GM12878 (cell line): ENCODE measurements around the gene TRIM39. TPM values are rescaled to one million over a fixed set of nuclear protein-coding genes. Genes with fewer than 3 reads are reported as not detected.

Source experiments
- ATAC-seq: fragments of 200-7000 bp; cut with Tn5 transposase; 3 replicates; pipeline ENCODE4 v1.9.1; 2020; ENCODE audit warnings: mild to moderate bottlenecking, moderate library complexity
- BruUV-seq: library from RNA; stranded (reverse); fragments of 400-500 nt; replicated peaks from 2 replicates; lab custom pipeline; 2021; lab: Mats Ljungman, UMichigan
- CTCF ChIA-PET: fragments of 300-600 bp; sonication (Branson Sonifier 250); formaldehyde crosslinking; extraction: SDS; loops from one replicate; lab custom pipeline; 2021; ENCODE audit warnings: inconsistent platforms; lab: Yijun Ruan, JAX
- POLR2A ChIA-PET: fragments of 350-600 bp; formaldehyde crosslinking; extraction: SDS; loops from one replicate; lab custom pipeline; 2021; ENCODE audit warnings: inconsistent platforms; lab: Charles Lee
- RAD21 ChIA-PET: fragments of 300-600 bp; sonication (Branson Sonifier 250); formaldehyde crosslinking; loops from one replicate; lab custom pipeline; 2023; ENCODE audit warnings: antibody characterized with exemption; ENCODE audit not compliant: unreplicated experiment; lab: Charles Lee
- SMC1A ChIA-PET: fragments of 300-600 bp; sonication (Branson Sonifier 250); formaldehyde crosslinking; loops from one replicate; lab custom pipeline; 2023; ENCODE audit not compliant: unreplicated experiment, uncharacterized antibody; lab: Charles Lee
- DNase-seq: peaks from one replicate; pipeline ENCODE4 v3.0.0-alpha.2; 2011; ENCODE audit warnings: low read depth, low spot score
- FAIRE-seq: peaks from 3 replicates; lab custom pipeline; 2011; peaks lifted over from hg19 to GRCh38; lab: Jason Lieb, UNC
- H2AFZ ChIP-seq: 2 replicates; pipeline ENCODE4 v1.6.0; 2011; ENCODE audit warnings: low read depth, low read length, control low read depth; ENCODE audit not compliant: control insufficient read depth
- H3K27ac ChIP-seq: 2 replicates; pipeline ENCODE4 v1.5.1; 2011; ENCODE audit warnings: control low read depth; ENCODE audit not compliant: control insufficient read depth, insufficient read depth
- H3K27me3 ChIP-seq, 2 experiments: replicated peaks in 1 of 2; 2 replicates each; pipeline versions ENCODE4 v1.6.0 to v1.6.1; 2011; ENCODE audit warnings: low read length in 1 of 2; ENCODE audit not compliant: control insufficient read depth in 2 of 2, insufficient read depth in 2 of 2
- H3K36me3 ChIP-seq, 2 experiments: 2 replicates each; pipeline ENCODE4 v1.5.1; 2011; ENCODE audit warnings: low read length in 1 of 2; ENCODE audit not compliant: control insufficient read depth in 2 of 2, insufficient read depth in 2 of 2
- H3K4me1 ChIP-seq: 2 replicates; pipeline ENCODE4 v1.6.1; 2011; ENCODE audit warnings: mild to moderate bottlenecking, low read length, moderate library complexity, mixed read lengths; ENCODE audit not compliant: control insufficient read depth, insufficient read depth
- H3K4me2 ChIP-seq: 2 replicates; pipeline ENCODE4 v1.6.0; 2011; ENCODE audit warnings: control low read depth; ENCODE audit not compliant: control insufficient read depth, insufficient read depth
- H3K4me3 ChIP-seq: fragments of 200-600 bp; sonication (generic); 2 replicates; pipeline ENCODE4 v1.5.1; 2016
- H3K79me2 ChIP-seq: 2 replicates; pipeline ENCODE4 v1.6.0; 2011; ENCODE audit warnings: low read length; ENCODE audit not compliant: control insufficient read depth, insufficient read depth
- H3K9ac ChIP-seq: 2 replicates; pipeline ENCODE4 v1.8.0; 2011; ENCODE audit warnings: low read length, control low read depth, mixed read lengths; ENCODE audit not compliant: control insufficient read depth, insufficient read depth
- H3K9me3 ChIP-seq: replicated peaks from 3 replicates; pipeline ENCODE4 v1.5.1; 2011; ENCODE audit warnings: mild to moderate bottlenecking, low read length; ENCODE audit not compliant: control insufficient read depth, insufficient read depth
- H4K20me1 ChIP-seq: 2 replicates; pipeline ENCODE4 v1.6.0; 2011; ENCODE audit not compliant: control insufficient read depth, insufficient read depth
- BACH1 ChIP-seq: fragments of 450-650 bp; IDR thresholded peaks from 2 replicates; pipeline ENCODE4 v1.6.1; 2017; ENCODE audit warnings: mild to moderate bottlenecking, borderline replicate concordance
- CHD4 ChIP-seq: fragments of 200-600 bp; sonication (generic); IDR thresholded peaks from 2 replicates; pipeline ENCODE4 v1.6.1; 2016; ENCODE audit warnings: mild to moderate bottlenecking
- CREM ChIP-seq: IDR thresholded peaks from 2 replicates; pipeline ENCODE4 v1.6.1; 2014; ENCODE audit warnings: antibody characterized with exemption, low read depth
- DPF2 ChIP-seq: fragments of 450-650 bp; IDR thresholded peaks from 2 replicates; pipeline ENCODE4 v1.6.1; 2017; ENCODE audit warnings: mild to moderate bottlenecking
- ESRRA ChIP-seq: IDR thresholded peaks from 2 replicates; pipeline ENCODE4 v1.6.1; 2012; ENCODE audit warnings: mild to moderate bottlenecking, low read length, improper control_type of control experiment
- FOXK2 ChIP-seq: fragments of 450-650 bp; IDR thresholded peaks from 2 replicates; pipeline ENCODE4 v1.6.1; 2017; ENCODE audit warnings: mild to moderate bottlenecking, moderate library complexity
- IKZF1 ChIP-seq: fragments of 450-650 bp; conservative IDR thresholded peaks from 2 replicates; pipeline ENCODE4 v1.6.1; 2017; ENCODE audit warnings: antibody characterized with exemption, mild to moderate bottlenecking
- NBN ChIP-seq: fragments of 450-650 bp; IDR thresholded peaks from 2 replicates; pipeline ENCODE4 v1.6.1; 2016
- RELA ChIP-seq: fragments of 450-650 bp; IDR thresholded peaks from 2 replicates; pipeline ENCODE4 v1.8.0; 2014; ENCODE audit warnings: borderline replicate concordance; ENCODE audit not compliant: partially characterized antibody
- YBX1 ChIP-seq: fragments of 450-650 bp; IDR thresholded peaks from 2 replicates; pipeline ENCODE4 v1.6.1; 2016; ENCODE audit warnings: antibody characterized with exemption
- WGBS: methylation state at CpG from one replicate; pipeline ENCODE4 v1.1.6; 2016; ENCODE audit warnings: low lambda C conversion rate; ENCODE audit not compliant: insufficient replicate concordance, insufficient coverage; ENCODE audit errors: missing lambda C conversion rate; 5-methylcytosine and 5-hydroxymethylcytosine counted together
- in situ Hi-C: fragments of 300-500 bp; cut with MboI; formaldehyde crosslinking; loops from 9 replicates; pipeline ENCODE4 v1.14.3; 2018; ENCODE audit warnings: mixed read lengths
- intact Hi-C: fragments of 100-400 bp; cut with micrococcal nuclease; formaldehyde crosslinking; loops from one replicate; pipeline ENCODE4 v1.14.2; 2022; ENCODE audit not compliant: unreplicated experiment
- polyA plus RNA-seq, 11 experiments: library from polyadenylated mRNA; depleted of rRNA in 4 of 11; unstranded in 6 of 11; stranded (reverse) in 5 of 11; fragments of >200 nt; fragmentation: Nextera tagmentation in 4 of 11; fragmentation: Illumina TruSeq in 1 of 11; extraction: Ambion mirVana in 4 of 11; extraction: Trizol in 1 of 11; gene quantifications; 1 replicate in 1 of 11; 2 replicates in 10 of 11; pipeline versions ENCODE4 v1.2.1 to v1.2.3, GENCODE V29; 2011 to 2016; ENCODE audit warnings: inconsistent platforms in 2 of 11, missing spikeins in 2 of 11, low read depth in 1 of 11
- total RNA-seq, 4 experiments: library from RNA; depleted of rRNA in 3 of 4; stranded (reverse); fragments of >200 nt in 3 of 4; fragmentation: Illumina TruSeq in 1 of 4; extraction: Trizol in 1 of 4; gene quantifications; 2 replicates each; pipeline versions ENCODE4 v1.2.1 to v1.2.3, GENCODE V29; 2013 to 2021

The TRIM39 gene
- total and polyA plus RNA-seq, 10 of the 15 experiments (the other 5 are each of a cell fraction or from before 2014, with no cell fraction given) = 3.0 to 11.9 (median 8.8) TPM

DNA sequence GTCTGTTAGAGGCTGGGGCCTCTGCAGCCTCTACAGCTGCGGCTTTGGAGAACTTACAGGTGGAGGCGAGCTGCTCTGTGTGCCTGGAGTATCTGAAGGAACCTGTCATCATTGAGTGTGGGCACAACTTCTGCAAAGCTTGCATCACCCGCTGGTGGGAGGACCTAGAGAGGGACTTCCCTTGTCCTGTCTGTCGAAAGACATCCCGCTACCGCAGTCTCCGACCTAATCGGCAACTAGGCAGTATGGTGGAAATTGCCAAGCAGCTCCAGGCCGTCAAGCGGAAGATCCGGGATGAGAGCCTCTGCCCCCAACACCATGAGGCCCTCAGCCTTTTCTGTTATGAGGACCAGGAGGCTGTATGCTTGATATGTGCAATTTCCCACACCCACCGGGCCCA lies 2.6 kb downstream of the TRIM39 start:
- Histone ChIP-seq H3K4me2 (no peak overlapping the region), H2AFZ (no peak overlapping the region), H3K36me3 (peaks cover 1 to 13% of the 10 kb centered on the region in 2 experiments; a peak in 3 of 4 replicates), H3K9ac (no peak overlapping the region), H3K27ac (no peak overlapping the region), H4K20me1 (no peaks in the 10 kb centered on the region; the same call in 1 of the 2 replicates), H3K4me3 (no peak overlapping the region), H3K27me3 (no peaks in the 10 kb centered on the region), H3K4me1 (peaks cover 3% of the 10 kb centered on the region; the same call in 1 of the 2 replicates), H3K9me3 (no peaks in the 10 kb centered on the region), H3K79me2 (peaks cover 29% of the 10 kb centered on the region)
- POLR2A ChIA-PET = no interaction called here
- intact Hi-C loops (loop anchor here (10.0 kb wide), 1 partner anchor 225 kb away; the partner anchor contains the start of genes GNL1 and PRR3), in situ Hi-C loops (no loop called here)
- DNase-seq (no peak), ATAC-seq (no peak), FAIRE-seq (no peak)
- TF ChIP-seq DPF2 = no peak
- TF ChIP-seq ESRRA = no peak
- TF ChIP-seq RELA = no peak
- no peak for TF ChIP-seq NBN
- no peak for TF ChIP-seq CREM
- no peak for TF ChIP-seq FOXK2
- TF ChIP-seq BACH1 = no peak
- TF ChIP-seq CHD4 = no peak
- no peak for TF ChIP-seq YBX1
- TF ChIP-seq IKZF1 = no peak
- BruUV-seq = no TSS peak
- SMC1A ChIA-PET = interaction anchor here (1.2 to 1.3 kb wide), 2 partner anchors 15 to 91 kb away, joined by 3 to 6 read pairs; no protein-coding TSS in a partner anchor
- 94% methylated on average over 12 of the region's 12 CpGs for WGBS
- CTCF ChIA-PET = interaction anchor here (0.6 to 0.7 kb wide), 2 partner anchors 68 to 675 kb away, joined by 3 to 6 read pairs; no protein-coding TSS in a partner anchor
- RAD21 ChIA-PET = interaction anchor here (1.1 kb wide), 1 partner anchor 91 kb away, joined by 3 read pairs; no protein-coding TSS in a partner anchor
